Adrenal gland (tissue), 5 donors: ENCODE results near the gene CREB3L1.

Source experiments
- CTCF ChIP-seq, 6 experiments: fragments of 450-650 bp in 4 of 6; fragments of 200-600 bp in 2 of 6; sonication (generic) in 1 of 6; IDR thresholded peaks; 1 replicate in 5 of 6; 2 replicates in 1 of 6; pipeline versions ENCODE4 v1.5.1 to v1.8.0; 2016 to 2021; ENCODE audit warnings: antibody characterized with exemption in 6 of 6, mild to moderate bottlenecking in 2 of 6, moderate library complexity in 1 of 6
- POLR2A ChIP-seq, 2 donors: fragments of 450-650 bp; IDR thresholded peaks; one replicate each; pipeline ENCODE4 v1.6.1; 2017; ENCODE audit warnings: antibody characterized with exemption in 2 of 2, mild to moderate bottlenecking in 2 of 2, moderate library complexity in 1 of 2
- donor health status: DM: no; HTN: no; CAD: no.

GRCh38 chr11:46254133-46254491, 23.4 kb upstream of the CREB3L1 start:
- TF ChIP-seq CTCF (IDR thresholded peaks at IDR 0.05): no peak
- no peak for TF ChIP-seq POLR2A (IDR thresholded peaks at IDR 0.05)
